Progenitor cell of endocrine pancreas (in vitro differentiated cells): Measurements from ENCODE around the gene ISLR. TPM values are rescaled to one million over a fixed set of nuclear protein-coding genes. Genes with fewer than 3 reads are reported as not detected.

Experiments used
- DNase-seq: peaks from one replicate; pipeline ENCODE4 v3.0.0; 2021; ENCODE audit warnings: low spot score; ENCODE audit not compliant: unreplicated experiment
- H3K27ac Mint-ChIP-seq: 2 replicates; pipeline ENCODE4 v1.8.0; 2021; ENCODE audit warnings: mild to moderate bottlenecking, moderate library complexity, mixed read lengths
- H3K27me3 Mint-ChIP-seq: 2 replicates; pipeline ENCODE4 v1.8.0; 2021; ENCODE audit warnings: mixed read lengths
- H3K36me3 Mint-ChIP-seq: 2 replicates; pipeline ENCODE4 v1.8.0; 2022; ENCODE audit warnings: mixed read lengths; ENCODE audit not compliant: insufficient read depth
- H3K4me1 Mint-ChIP-seq: 2 replicates; pipeline ENCODE4 v1.8.0; 2021; ENCODE audit warnings: low read depth, mixed read lengths
- H3K4me3 Mint-ChIP-seq: 2 replicates; pipeline ENCODE4 v1.8.0; 2021; ENCODE audit warnings: low read depth, mild to moderate bottlenecking, moderate library complexity, mixed read lengths
- H3K9me3 Mint-ChIP-seq: 2 replicates; pipeline ENCODE4 v1.8.0; 2021; ENCODE audit warnings: low read depth, mixed read lengths
- CTCF ChIP-seq: fragments of 200-600 bp; sonication (generic); IDR thresholded peaks from one replicate; pipeline ENCODE4 v1.5.0; 2021; ENCODE audit warnings: antibody characterized with exemption, mild to moderate bottlenecking; ENCODE audit not compliant: unreplicated experiment
- total RNA-seq: library from RNA; stranded (reverse); gene quantifications from 2 replicates; pipeline ENCODE4 v1.2.1, GENCODE V29; 2021

The ISLR gene
- total RNA-seq, 1 donor from 2014 or later: not detected

- Mint-ChIP-seq H3K36me3 (no peaks in the 10 kb centered on the region), H3K27me3 (peaks cover 40% of the 10 kb centered on the region), H3K4me1 (peaks cover 15% of the 10 kb centered on the region), H3K27ac (no peak overlapping the region), H3K4me3 (no peak overlapping the region), H3K9me3 (no peaks in the 10 kb centered on the region)
- DNase-seq: no peak
- no peak for TF ChIP-seq CTCF
These were observed 28.4 kb downstream of the ISLR start for GRCh38 chr15:74201710-74202420.

GRCh38 chr15:74202452-74203401 lies 29.2 kb downstream of the ISLR start, which contains the start of gene STRA6:
Gene STRA6 (minus strand): TSS chr15:74202787. CDS start chr15:74202267, 520 bp downstream.
- Mint-ChIP-seq H3K4me1 (peaks cover 16% of the 10 kb centered on the region), H3K36me3 (no peaks in the 10 kb centered on the region)

GRCh38 chr15:74203914-74204431 lies 30.5 kb downstream of the ISLR start:
- no peaks in the 10 kb centered on the region for H3K9me3 Mint-ChIP-seq
- H3K27me3 Mint-ChIP-seq: peaks cover 52% of the 10 kb centered on the region
- H3K4me3 Mint-ChIP-seq: no peak overlapping the region
- peaks cover 23% of the 10 kb centered on the region for H3K4me1 Mint-ChIP-seq
- no peak for TF ChIP-seq CTCF
- H3K36me3 Mint-ChIP-seq: no peaks in the 10 kb centered on the region
- no peak overlapping the region for H3K27ac Mint-ChIP-seq
- no peak for DNase-seq

More at GRCh38 chr15:74202452-74203401, 29.2 kb downstream of the ISLR start, which contains the start of gene STRA6:
- TF ChIP-seq CTCF: peak; percentile 30
- H3K27me3 Mint-ChIP-seq: peaks cover 47% of the 10 kb centered on the region
- H3K4me3 Mint-ChIP-seq: peak within 1 kb of the TSS; percentile 51
- H3K27ac Mint-ChIP-seq: peak within 1 kb of the TSS; percentile 65
- DNase-seq: peak; percentile 38
- no peaks in the 10 kb centered on the region for H3K9me3 Mint-ChIP-seq

- no peak for TF ChIP-seq CTCF
- Mint-ChIP-seq H3K9me3 (no peaks in the 10 kb centered on the region), H3K27ac (no peak overlapping the region), H3K4me3 (no peak overlapping the region), H3K36me3 (no peaks in the 10 kb centered on the region), H3K4me1 (peaks cover 36% of the 10 kb centered on the region), H3K27me3 (peaks cover 49% of the 10 kb centered on the region)
- no peak for DNase-seq
These were observed 32.1 kb downstream of the ISLR start for GRCh38 chr15:74205582-74205947.

- peak overlapping the region; percentile 19 for H3K4me3 Mint-ChIP-seq
- H3K27ac Mint-ChIP-seq: peak overlapping the region; percentile 17
- H3K27me3 Mint-ChIP-seq: peaks cover 41% of the 10 kb centered on the region
- no peak for TF ChIP-seq CTCF
- H3K4me1 Mint-ChIP-seq: peaks cover 35% of the 10 kb centered on the region
- no peaks in the 10 kb centered on the region for H3K9me3 Mint-ChIP-seq
- no peaks in the 10 kb centered on the region for H3K36me3 Mint-ChIP-seq
- no peak for DNase-seq
These were observed 33.3 kb downstream of the ISLR start for GRCh38 chr15:74206801-74207281.
